Raji (cell line): ENCODE results near the gene L3MBTL3.

Experiments
- POLR2A ChIP-seq: IDR thresholded peaks from 2 replicates; pipeline ENCODE4 v1.6.1; 2011; ENCODE audit warnings: low read depth, low read length, control low read depth; ENCODE audit not compliant: insufficient read depth

L3MBTL3 gene

DNA sequence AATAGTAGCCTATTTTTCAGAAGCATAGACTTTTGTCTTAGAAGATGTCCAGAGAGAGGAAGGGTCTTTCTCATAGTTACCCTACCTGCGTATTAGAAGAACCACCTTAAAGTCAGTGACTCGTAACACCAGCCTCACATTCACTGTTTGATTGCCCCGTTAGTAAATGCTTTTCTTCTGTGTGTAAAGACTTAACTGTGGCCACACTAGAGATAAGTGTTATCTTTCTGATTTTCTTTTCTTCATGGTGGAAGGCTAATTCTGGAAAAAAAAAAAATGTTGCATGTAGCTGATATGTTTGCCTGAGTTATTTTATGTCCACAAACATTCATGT is 120.5 kb downstream of the L3MBTL3 start:
- TF ChIP-seq POLR2A, result no peak

DNA sequence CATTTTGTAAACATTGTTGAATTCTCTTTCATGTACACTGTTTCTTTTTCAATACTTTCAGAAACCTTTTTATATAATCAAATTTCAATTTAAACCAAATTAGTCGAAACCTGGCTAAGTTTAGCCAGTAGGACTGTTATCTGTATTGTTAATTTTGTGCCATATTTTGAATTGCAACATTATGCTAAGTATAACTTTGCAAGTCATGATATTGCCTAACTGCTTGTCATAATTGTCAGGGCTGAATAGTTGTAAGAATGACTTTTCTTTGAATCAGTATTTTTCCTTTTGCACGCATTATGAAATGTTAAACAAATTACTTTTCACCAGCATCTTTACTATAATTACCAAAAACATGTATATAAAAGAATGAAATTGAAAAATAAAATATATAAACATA is 121.7 kb downstream of the L3MBTL3 start:
- TF ChIP-seq POLR2A, result no peak

DNA sequence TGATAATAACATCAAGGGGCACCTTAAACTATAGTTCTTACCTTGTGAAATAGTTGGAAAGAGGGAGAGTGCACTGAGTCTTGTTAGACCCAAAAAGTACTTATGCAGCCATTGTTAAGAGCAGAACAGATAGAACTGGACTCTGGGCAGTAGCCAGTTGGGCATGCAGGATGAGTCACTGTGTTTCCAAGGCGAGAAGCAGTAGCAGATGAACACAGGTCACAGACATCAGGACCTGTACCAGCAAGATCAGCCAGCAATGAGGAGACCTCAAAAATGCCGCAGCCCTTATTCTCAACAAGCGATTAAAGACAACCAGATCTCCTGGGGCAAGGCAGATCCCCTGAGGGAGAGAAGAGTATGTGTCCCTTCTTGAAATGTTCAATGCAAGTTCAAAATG is 125.3 kb downstream of the L3MBTL3 start:
- no peak for TF ChIP-seq POLR2A

DNA sequence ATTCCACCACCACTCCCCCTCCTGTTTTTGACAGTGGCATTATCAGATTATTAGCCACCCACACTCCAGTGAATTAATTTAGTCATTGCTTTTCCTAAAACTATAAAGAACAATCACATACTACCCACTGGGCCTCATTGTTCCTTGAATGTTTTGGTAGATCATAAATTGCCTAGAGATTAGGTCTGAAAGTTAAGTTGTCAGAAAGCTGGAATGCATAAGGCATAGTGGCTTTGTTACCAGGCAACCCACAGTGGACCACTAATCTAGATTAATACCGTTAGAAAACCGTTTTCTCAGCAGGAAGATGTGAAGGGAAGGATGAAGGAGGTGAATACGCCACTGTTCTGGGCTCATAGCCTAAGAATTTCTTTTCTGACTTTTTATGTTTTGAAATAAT is 128.7 kb downstream of the L3MBTL3 start:
- TF ChIP-seq POLR2A, result no peak

DNA sequence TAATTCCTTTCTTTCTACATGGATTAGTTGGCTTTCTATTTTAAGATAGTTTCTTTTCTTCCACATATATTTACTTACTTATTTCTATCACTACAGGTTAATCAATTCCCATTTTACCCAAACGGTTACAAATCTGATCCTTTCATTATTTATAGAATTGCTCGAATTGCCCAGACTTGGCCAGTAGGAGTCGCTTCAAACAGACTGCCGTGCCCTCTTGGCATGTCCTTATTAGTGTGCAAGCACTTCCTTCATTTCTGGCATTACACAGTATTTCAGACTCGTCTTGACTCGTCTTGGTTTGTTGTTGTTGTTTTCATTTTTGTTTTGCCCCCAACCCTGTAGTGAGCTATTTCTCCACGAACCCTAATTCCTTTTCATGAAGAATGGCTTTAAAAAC is 129.8 kb downstream of the L3MBTL3 start:
- TF ChIP-seq POLR2A, result no peak

DNA sequence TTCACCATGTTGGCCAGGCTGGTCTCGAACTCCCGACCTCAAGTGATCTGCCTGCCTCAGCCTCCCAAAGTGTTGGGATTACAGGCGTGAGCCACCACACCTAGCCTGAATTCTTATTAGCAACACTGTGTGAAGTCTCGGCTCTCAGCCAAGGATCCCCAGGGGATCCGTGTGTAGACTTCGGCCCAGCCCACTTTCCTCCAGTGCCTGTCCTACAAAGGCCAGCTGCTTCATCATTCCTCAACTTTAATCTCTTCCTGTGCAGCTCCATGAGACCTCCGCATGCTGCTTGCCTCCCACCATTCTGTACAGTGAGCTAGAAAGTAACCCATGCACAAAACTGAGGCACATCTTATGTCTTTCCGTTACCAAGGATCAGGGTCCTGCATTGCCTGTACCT is 132.5 kb downstream of the L3MBTL3 start:
- TF ChIP-seq POLR2A, result no peak

DNA sequence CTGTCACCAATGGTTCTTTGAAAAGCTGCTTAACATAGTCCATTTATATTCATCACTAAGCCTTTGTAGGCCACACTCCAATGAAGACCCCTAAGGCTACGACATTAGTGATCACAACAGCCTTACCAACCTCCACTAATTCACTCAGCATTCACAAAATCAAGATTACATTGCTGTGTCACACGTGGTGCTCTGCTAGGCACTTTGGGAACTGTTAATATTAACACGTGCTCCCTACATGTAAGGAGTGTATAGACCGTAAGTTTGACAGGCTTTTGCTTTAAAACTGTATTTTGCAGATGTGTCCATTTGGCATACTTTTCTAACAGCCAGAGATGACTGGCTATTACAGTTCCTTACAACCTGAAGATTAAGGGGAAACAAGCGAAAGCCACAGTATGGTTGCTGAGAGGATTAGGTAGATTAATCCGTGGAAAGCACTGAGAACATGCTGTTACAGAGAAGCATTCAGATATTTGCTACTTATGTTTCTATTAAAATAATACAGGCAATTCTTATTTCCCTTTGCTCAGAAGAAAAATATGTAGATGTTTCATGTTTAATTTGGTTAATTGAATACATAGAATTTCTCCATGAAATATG is 134.6 kb downstream of the L3MBTL3 start:
- no peak for TF ChIP-seq POLR2A

DNA sequence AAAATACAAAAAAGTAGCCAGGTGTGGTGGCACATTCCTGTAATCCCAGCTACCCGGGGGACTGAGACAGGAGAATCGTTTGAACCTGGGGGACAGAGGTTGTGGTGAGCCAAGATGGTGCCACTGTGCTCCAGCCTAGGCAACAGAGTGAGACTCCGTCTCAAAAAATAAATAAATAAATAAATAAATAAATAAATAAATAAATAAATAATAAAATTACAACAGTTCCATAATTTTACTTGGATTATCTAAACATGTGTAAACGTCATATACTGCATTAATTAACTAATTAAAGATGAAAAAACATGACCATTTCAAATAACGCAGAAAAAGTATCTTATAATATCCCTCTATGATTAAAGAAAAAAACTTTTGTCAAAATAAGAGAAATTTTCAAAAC is 138.5 kb downstream of the L3MBTL3 start:
- TF ChIP-seq POLR2A, result no peak

DNA sequence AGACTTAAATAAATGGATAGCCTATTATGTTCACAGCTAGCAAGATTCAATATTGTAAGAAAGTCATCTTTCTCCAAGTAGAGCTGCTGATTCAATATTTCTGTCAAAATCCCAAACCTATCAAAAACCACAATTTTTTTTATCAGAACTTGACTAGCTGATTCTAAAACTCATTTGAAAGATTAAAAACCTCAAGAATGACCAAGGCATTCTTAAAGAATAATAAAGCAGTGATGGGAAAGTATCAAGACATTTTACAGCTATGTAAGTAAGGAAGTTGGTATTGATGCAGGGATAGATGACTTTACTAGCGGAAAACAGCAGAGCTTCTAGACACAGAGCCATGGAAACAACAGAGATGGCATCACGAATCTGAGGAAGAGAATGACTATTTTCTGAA is 139.7 kb downstream of the L3MBTL3 start:
- TF ChIP-seq POLR2A, result no peak

DNA sequence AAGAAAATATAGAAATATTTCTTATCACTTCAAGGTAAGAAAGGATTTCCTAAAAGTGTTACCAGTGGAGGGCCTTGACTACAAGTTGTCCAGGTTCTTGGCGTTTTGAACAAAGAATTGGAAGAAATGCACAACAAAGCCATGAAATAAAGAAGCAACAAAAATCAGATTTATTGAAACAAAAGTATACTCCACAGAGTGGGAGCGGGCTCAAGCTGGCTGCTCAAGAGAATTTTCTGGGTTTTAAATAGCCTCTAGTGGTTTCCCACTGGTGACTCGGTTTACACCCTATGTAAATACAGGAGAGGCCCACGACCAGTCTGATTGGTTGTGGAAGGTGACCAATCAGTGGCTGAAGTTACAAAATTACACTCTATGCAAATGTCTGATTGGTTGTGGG is 140.2 kb downstream of the L3MBTL3 start:
- TF ChIP-seq POLR2A, result no peak

DNA sequence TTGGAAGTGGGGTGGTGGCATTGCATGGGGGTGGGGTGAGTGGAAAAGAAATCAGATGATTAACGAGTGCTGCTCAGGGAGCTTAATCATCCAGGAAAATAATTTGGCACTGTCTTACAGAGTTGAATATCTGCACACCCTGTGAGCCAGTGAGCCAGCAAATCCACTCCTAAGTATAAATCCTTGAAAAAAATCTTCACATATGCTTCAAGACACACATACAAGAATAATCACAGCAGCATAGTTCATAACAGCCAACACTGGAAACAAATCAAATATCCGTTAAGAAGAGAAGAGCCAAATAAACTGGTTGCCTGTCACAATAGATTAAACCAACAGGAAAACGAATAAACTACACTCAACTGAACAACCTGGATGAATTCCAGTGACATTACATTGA is 141.6 kb downstream of the L3MBTL3 start:
- no peak for TF ChIP-seq POLR2A

DNA sequence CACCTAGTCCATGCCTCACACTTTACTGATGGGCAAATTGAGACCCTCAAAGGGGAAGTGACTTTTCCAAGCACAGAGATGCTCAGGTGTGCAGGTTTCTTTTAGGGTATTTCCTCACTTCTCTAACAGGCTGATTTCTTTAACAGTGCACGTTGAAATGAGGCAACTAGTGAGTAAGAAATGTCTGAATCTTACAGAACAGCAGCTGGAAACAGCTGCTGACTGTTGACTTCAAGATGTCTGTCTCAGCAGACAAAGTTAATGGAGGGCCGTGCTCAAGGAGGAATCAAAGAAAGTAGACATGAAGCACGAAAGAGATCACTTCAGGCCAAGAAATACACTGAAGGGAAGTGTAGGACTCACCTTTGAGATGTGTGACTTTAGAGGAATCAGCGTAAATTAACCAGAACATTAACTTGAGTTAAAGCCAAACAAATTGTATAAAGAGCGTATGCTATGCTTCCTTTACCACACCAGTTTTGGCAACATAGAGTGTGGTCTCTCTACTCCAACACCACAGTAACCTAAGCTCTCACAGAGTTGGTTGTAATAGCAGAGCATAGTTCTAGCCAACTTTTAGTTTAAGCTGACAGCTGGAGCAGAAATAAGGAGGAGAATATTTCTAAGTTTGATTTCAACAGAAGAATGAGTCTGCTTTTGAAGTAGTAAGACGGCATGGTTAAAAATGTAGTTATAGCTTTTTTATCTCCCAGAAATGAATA is 143.5 kb downstream of the L3MBTL3 start:
- TF ChIP-seq POLR2A, result no peak

DNA sequence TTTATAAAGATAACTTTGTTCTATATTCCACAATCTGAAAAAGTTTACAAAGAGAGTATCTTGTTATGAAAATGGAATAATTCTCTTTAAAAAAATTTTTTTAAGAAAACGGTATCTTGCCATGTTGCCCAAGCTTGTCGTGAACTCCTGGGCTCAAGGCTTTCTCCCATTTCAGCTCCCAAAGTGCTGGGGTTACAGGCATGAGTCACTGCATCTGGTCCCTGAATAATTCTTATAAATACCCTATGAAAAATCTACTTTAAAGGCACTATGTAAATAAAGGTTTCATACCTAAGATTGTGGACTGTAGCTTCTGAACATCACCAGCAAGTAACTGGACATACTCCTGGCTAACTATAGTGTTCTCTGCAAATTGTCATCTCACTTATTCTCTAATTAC is 144.0 kb downstream of the L3MBTL3 start:
- TF ChIP-seq POLR2A, result no peak

DNA sequence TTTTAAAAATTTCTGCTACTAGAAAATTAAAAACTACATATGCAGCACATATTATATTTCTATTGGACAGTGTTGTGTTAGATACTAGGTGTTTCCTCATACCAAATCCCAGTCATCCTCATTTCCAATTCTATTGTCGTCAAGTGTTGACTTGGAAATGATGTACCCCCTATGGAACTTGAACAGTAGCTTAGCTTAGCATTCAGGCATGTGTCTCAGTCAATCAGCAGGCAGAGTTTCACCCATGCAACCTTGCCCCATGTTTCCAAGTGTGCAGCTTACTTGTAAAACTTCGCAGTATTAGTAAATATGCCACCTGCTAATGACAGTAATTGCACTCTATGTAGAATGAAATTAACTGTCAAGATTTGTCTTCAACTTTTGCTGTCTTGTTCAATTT is 144.9 kb downstream of the L3MBTL3 start:
- TF ChIP-seq POLR2A, result no peak

DNA sequence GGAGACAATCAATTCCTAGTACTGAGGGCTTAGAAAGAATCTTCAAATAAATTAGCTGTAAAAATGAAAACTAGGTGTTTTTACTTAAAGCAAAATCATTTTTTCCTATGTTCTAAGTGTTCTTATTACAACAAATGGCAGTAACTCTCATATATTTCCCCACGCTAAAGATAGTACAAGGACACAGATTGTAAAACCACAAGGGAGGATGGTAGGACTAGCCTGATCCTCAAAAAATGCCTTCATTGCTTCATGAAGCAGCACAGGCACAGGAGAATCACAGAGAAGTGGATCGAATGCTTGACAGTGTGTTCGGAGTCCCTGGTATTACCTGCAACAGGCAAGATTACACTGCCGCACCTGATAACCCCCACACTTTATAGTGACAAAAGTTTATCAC is 145.9 kb downstream of the L3MBTL3 start:
- no peak for TF ChIP-seq POLR2A

DNA sequence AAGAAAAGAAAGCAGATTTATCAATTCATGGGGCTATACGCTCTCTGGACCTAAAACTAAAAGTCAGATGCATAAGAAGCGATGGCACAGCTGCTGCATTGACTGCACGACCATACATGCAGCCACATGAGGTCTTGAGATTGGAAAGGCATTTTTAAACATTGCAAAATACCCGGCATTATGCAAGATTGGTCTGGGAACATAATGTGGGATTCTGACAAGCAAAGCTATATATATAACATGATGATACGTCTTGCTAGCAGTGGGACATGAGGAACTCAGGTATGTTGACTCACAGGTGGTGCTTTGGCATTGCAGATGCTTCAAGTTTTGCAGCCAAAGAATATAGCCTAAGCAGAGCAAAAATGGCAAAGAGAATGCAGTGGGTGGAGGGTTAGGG is 149.3 kb downstream of the L3MBTL3 start:
- TF ChIP-seq POLR2A, result no peak

DNA sequence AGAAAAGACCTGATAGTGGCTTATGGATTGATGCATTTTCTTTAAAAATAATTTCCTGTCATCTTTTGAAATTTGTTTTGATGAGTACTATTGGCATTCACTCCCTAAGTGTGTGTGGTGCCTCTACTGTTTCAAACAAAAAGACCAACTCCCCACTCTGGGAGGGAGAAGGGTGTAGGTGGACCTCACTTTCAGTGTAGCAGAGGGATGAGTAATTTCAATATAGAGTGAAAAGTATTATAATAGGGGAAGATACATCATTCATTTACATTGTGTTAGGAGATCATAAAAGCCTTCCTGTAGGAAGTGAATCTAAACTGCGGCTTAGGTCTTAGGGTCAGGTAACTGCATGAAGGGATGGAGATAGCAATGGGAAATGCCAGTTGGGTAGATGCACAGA is 158.0 kb downstream of the L3MBTL3 start:
- TF ChIP-seq POLR2A, result no peak

DNA sequence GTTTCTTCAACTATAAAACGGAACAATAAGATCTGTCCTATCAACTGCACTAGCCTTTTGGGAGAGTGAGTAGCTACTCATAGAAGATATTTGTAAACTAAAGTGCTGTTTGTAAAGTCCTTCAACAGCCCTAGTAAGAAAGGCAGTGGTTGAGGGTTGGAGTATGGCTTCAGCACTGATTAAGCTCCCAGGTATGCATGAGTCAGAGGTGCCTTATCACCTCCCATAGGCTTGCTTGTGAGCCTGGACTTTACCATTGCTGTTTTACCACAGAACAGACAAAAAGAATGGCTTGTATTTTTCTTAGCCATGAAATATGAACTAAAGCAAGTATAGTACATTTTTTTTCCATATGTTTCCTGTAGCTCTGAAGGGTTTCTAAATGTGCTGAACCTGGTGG is 160.3 kb downstream of the L3MBTL3 start:
- no peak for TF ChIP-seq POLR2A

DNA sequence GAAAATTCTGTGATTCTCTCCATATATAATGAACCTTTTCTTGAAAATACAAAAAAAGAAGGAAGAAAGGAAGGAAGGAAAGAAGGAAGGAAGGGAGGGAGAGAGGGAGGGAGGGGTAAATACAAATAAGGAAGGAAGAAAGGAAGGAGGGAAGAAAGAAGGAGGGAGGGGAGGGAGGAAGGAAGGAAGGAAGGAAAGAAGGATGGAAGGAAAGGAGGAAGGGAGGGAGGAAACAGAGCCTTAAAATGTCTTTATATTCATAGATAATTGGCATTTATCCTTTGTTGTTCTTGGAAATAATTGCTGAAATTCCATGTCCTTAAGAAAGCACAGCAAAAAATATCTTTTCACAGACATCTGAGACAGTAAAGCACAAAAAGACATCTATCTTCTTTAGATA is 164.1 kb downstream of the L3MBTL3 start:
- TF ChIP-seq POLR2A, result no peak
